NB4 (cell line): ENCODE results near the gene PSMC4.

Experiments
- DNase-seq: peaks from one replicate; pipeline ENCODE4 v3.0.0; 2010; ENCODE audit warnings: low read depth
- H3K4me3 ChIP-seq: one replicate; pipeline ENCODE4 v1.5.1; 2011; ENCODE audit warnings: mild to moderate bottlenecking, low read depth, low read length, moderate library complexity
- CTCF ChIP-seq: IDR thresholded peaks from one replicate; pipeline ENCODE4 v1.5.1; 2012; ENCODE audit warnings: low read depth, low read length
- MAX ChIP-seq: IDR thresholded peaks from 2 replicates; pipeline ENCODE4 v1.6.1; 2011; ENCODE audit warnings: low read depth, low read length
- MYC ChIP-seq: IDR thresholded peaks from 2 replicates; pipeline ENCODE4 v1.6.1; 2011; ENCODE audit warnings: low read depth, low read length
- POLR2A ChIP-seq: IDR thresholded peaks from 2 replicates; pipeline ENCODE4 v1.6.1; 2011; ENCODE audit warnings: mild to moderate bottlenecking; ENCODE audit not compliant: insufficient read length; ENCODE audit errors: extremely low read depth

PSMC4 gene

GRCh38 chr19:39968789-39969188 is 2.2 kb upstream of the PSMC4 start:
- TF ChIP-seq CTCF, result no peak
- no peak for TF ChIP-seq POLR2A
- no peak for TF ChIP-seq MAX
- TF ChIP-seq MYC, result no peak
- no peak overlapping the region for H3K4me3 ChIP-seq
- DNase-seq, result no peak

- no peak for TF ChIP-seq MAX
- TF ChIP-seq POLR2A, result no peak
- TF ChIP-seq MYC, result no peak
- TF ChIP-seq CTCF, result no peak
- DNase-seq, result no peak
These were observed 1.7 kb upstream of the PSMC4 start for GRCh38 chr19:39969266-39969665.

GRCh38 chr19:39969681-39970424 is 1.1 kb upstream of the PSMC4 start:
- DNase-seq, result no peak
- TF ChIP-seq CTCF (no peak), MAX (no peak), MYC (no peak), POLR2A (no peak)
- peak overlapping the region; percentile 70 for H3K4me3 ChIP-seq

More at GRCh38 chr19:39969266-39969665, 1.7 kb upstream of the PSMC4 start:
- H3K4me3 ChIP-seq, result no peak overlapping the region

- DNase-seq, result peak; percentile 60
- no peak for TF ChIP-seq MAX
- no peak for TF ChIP-seq MYC
- TF ChIP-seq POLR2A, result no peak
- TF ChIP-seq CTCF, result no peak
- peak overlapping the region; percentile 70 for H3K4me3 ChIP-seq
These were observed 615 bp upstream of the PSMC4 start for GRCh38 chr19:39970425-39970674.

- H3K4me3 ChIP-seq, result peak overlapping the region; percentile 90
- TF ChIP-seq CTCF, result no peak
- TF ChIP-seq POLR2A, result no peak
- TF ChIP-seq MAX, result no peak
- TF ChIP-seq MYC, result no peak
- DNase-seq, result no peak
These were observed 543 bp downstream of the PSMC4 start for GRCh38 chr19:39971380-39972035.
